ENCODE measurements around the gene NELL1. TPM values are rescaled to one million over a fixed set of nuclear protein-coding genes. Genes with fewer than 3 reads are reported as not detected.

Gene NELL1
- total RNA-seq, 1 experiment from 2014 or later = not detected

DNA sequence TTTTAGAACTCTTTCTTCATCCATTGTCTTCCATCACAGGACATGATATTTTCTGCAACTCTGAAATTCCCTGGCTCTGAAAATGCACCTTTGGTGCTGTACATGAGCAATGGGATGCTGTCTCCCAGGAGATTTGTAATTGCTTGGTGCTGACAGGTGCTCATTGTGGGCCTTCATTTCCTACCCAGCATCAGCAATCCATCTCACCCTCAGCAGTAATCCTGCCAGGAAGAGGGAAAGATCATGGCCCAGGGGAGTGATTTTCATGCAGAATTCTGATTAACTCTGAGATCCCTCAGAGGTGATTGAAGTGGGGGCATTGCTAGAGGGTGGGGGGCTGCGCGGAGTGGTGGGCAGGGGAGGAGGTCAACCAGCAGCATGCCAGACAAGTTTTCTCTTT, 651.7 kb downstream of the NELL1 start:
- no peak for DNase-seq (ENCODE audit: low spot score)

DNA sequence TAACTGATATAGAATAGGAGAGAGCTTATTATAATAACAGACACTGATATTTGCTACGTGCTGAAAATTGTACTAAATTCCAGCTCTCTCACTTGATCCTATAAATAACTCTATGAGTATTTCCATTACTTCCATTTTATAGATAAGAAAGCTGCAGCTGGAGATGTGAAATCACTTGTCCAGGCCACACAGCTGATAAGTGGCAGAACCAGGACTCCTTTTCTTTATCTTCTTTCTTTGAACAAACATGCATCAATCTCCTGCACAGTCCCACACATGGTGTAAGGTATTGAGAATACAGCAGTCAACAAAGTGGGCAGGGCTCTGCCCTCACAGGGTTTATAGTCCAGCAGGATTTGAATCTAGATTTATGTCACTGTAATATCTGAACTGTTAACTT, 652.1 kb downstream of the NELL1 start:
- no peak for DNase-seq (ENCODE audit: low spot score)

DNA sequence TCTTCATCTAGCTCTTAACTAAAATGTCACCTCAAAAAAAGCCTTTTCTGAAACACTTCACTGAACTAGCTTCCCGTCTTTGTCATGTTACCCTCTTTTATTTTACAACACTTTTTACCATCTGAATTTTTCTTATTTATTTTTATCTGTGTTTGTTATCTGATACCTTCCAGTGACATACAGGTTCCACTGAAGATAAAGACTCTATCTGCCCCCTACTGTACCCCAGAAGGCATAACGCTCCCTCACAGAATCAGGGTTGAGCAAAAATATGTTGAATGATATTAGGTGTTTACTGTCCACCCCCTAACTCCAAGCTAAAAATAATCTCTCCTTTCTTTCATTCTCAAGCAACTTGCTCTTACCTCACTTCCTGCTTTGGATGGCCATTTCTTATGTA, 654.2 kb downstream of the NELL1 start:
- peak; percentile 16 for DNase-seq (ENCODE audit: low spot score)

DNA sequence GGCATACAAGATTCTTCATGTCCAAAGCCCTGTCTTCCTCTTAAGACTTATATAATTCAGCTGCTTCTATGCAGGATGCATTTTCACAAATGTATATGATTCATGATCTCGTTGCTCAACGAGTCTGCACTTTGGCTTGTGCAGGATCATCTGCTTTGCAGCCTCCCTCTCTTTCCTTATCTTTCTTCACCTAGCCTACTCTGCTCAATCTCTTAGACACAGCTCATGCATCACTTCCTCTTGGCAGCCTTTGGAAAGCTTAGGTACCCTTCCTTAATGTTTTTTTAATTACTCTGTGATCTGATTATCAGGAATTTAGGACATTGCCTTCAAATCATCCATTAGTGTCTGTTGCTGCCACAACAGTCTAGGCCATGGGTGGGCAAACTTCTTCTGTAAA, 673.8 kb downstream of the NELL1 start:
- DNase-seq (ENCODE audit: low spot score) = no peak

DNA sequence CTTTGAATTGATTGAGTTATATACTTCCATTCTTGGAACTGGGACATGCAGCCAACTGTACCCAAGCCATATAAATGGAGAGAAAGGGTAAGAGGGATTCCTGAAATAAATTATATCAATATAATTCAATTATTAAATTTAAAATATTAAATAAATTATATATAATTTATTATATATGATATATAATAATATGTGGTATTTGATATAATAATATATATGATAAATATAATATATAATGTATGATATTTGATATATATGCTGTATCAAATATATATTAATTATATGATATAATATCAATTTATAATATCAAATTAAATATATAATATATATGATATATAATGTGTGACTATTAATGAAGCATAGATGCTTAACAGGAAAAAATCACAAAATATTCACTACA, 677.0 kb downstream of the NELL1 start:
- no peak for DNase-seq (ENCODE audit: low spot score)

DNA sequence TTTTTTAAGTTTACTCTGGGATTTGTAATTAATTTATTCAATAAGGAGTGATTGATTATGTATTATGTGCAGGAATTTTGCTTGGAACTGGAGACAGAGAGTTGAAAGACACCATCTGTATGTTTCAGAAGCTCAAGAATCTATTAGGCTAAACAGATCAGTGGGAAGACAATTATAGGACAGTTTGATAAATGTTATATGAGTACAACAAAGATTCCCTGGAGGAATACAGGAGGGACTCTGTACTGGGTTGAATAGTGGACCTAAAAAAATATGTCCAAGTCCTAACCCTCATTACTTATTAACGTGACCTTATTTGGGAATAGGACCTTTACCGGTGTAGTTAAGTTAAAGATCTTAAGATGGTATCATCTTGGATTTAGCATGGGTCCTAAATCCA, 681.2 kb downstream of the NELL1 start:
- DNase-seq (ENCODE audit: low spot score) = no peak

DNA sequence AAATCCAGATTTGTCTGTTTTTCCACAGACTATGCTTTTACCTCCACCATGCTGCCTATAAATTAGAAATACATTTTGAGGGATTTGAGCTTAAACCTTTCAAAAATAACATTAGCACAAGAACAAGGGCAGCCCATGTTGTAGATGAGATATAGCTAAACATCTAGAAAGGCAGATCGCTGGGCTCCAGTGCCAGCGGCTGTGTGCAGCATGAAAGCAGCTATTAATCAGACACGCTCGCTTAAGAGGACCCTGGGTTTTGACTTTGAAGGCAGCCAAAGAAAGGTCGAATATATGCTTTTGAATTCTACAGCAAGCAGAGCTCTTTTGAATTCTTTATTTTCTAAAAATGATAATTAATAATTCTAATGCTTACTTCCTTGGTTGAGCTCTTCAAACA, 684.0 kb downstream of the NELL1 start:
- no peak for DNase-seq (ENCODE audit: low spot score)

DNA sequence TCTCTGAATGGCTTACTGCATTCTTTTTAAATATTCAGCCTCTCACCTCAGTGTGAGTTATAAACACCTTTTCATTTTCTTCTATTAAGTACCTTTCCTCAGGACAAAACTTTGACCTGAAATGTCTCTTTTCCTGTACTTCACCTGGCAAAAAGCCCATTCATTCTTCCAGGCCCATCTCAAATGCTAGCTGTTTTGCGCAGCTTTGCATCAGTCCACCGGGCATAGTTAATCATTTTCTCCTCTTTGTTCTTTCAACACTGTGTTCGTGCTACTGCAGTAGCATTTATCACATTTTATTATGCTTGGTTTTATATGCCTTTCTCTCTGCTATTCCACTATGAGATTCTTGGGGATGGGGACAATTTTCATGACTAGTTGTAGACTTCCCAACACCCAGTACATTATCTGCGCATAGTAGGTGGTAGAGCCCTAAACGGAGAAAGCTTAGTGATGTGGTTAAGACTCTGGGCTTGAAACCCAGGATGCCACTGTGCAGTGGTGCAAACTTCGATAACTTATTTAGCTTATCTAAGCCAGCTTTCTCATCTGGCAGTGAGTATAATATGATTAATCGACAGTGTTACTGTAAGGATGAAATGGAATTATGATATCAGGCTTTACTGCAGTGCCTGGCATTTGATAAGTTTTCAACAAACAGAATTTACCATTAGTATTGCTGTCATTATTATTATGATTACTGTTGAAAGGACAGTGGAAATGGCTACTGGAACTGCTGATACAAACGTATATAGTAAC, 695.7 kb downstream of the NELL1 start:
- DNase-seq (ENCODE audit: low spot score) = no peak

DNA sequence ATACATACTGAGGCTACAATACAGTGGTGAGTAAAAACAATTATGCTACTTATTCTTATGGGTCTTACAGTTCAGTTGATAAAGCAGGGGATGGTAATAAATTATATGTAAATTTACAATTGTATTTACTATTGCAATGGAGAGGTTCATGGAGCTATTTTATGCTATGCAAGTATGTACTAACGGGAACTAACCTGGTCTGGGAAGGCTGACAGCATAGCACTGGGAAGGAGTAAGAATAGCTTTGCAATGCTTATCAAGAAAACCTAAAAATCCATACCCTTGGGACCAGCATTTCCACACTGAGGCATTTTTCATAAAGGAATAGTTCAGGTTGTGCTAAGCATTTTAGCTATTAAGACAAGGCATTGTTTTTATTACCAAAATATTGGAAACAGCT, 700.6 kb downstream of the NELL1 start:
- DNase-seq (ENCODE audit: low spot score) = no peak

DNA sequence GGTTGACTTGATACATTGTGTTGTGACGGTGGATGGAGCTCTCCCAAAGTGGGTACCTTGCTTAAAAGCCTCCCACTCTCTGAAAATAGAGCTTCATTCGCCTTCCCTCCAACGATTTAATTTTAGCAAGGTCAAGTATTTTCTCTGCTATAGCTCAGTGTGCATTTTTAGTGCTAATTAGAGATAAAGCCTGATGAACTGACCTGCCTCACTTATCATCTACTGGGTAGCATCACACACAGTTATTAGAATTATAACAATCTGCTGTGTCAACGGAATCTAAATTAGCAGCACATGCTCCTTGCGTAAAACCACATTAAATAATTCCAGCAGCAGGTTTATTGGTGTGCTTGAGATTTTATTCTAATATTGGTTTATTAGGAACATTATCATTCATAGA, 701.7 kb downstream of the NELL1 start:
- DNase-seq (ENCODE audit: low spot score) = no peak

DNA sequence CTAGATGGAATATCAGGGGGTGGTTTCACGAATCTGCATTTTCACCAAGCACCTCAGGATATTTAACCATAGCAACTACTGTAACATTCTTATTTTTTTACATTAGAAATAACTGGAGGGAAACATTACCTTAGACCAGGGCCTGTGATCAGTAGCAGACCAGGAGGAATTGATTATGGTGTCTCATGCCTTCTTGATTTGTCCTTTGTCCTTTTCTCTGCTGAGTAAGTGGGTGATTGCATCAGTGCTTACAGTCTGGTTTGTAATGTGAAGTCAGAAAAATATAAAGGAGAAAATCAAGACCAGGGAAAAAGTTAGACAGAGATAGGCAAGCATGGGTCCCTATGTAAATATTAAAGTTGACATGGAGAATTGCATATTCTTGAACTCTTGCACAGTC, 703.3 kb downstream of the NELL1 start:
- DNase-seq (ENCODE audit: low spot score) = no peak

DNA sequence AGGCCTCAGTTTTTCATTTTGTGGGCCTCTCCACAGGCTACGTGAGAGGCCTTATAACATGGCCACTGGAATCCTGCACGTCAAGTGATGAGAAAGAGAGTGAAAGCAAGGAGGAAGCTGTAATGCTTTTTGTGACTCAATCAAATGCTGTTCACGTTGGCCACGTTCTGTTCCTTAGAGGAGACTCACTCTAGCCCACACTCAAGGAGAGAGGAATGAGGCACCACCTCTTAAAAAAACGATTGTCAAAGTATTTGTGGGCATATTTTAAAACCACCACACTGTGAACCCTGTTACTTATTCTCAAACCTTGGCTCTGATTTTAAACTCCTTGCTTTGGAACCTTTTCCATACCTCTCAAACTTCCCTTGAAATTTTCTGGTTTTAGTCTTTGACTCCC, 705.0 kb downstream of the NELL1 start:
- no peak for DNase-seq (ENCODE audit: low spot score)

DNA sequence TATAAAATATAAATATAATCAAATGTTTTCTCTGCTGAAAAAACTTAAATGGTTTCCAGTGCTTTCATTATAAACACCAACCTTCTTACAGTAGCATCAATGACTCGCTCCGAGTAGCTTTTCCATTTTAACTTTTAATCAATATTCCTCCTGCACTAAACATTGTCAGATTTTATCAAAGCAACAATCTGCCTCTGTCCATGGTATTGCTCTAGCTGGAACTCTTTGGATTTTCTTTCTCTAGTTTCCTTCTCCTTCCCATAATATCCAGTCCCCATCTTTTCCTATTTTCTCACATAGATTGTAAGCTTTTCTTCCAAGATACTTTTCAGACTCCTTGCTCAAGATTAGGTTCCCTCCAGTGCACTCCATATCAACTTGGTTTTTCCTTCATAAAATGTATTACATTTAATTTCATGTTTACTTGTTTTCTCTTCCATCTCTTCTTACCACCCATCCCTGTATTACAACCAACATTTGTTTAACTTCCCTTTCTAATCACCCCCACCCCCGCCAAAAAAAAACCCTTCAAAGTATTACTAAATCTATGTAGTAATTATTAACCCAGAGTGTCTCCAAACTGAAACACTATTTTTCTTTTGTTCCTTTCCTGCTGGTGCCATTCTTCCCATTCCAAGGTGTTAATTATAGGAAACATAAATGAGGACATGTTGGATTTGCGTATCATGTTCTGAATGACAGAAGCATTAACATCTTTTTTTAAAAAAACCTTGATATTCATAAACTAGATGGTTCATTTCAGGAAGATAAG, 716.5 kb downstream of the NELL1 start:
- no peak for DNase-seq (ENCODE audit: low spot score)

DNA sequence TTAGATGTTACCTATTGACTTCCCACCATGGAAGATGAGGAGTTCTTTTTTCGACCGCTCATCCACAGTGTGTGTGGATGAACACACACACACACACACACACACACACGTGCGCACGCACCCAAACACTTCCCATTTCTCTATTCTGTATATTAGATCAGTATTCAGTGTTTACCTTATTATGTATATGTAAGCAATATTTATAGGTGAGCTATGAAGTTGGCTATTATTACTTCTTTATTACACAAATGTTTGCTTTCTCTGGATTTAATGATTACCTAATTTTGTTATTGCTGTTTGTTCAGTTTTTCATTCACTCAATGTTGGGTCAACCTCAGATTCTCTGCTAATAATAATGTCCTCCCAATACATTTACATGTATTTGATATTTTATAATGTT, 721.0 kb downstream of the NELL1 start:
- DNase-seq (ENCODE audit: low spot score) = no peak

DNA sequence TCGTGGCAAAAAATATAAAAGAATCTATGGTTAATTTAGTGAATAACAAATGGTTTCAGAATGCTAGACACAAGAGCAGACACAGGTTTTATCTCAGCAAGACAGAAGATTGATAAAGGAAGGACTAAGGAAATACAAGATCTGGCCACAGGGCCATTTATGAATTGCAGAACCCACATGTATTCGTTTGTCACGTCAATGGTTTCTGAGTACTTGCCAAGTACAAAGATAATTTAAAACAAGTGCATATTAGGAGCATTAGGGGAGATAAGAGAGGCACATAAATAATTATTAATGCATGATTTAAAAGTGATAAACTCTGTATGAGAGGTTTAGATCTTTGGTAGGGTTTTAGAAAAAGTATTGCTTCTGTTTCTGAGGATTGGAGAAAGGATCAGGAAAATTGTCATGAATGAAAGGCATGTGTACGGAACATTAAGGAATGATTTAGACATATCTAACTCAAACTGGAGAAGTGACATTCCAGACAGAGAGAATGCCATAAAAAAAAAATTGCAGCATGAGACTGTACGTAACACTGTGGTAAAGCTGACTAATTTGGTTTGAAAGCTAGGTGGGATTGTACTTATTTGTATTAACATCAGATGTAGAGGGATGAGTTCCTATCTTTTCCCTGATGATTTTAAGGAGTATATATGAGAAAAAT, 727.1 kb downstream of the NELL1 start:
- DNase-seq (ENCODE audit: low spot score) = no peak

DNA sequence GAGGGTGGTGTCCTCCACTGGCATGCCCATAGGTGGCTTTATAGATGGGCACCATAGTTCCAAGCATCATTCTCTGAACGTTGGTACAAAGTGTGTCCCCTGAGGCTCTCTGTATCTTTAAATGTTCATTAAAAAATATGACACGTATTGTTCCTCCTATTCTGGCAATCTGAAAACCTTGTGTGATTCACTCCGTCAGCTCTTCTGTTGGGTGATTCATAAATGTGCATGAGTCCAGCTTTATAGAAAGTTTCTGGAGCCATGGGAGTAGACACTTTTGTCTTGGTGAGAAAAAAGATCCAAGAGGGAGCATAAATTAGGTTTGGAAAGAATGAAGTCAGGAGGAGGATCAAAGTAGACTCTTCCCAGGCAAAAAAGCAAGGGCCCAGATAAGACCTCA, 728.8 kb downstream of the NELL1 start:
- DNase-seq (ENCODE audit: low spot score) = no peak

DNA sequence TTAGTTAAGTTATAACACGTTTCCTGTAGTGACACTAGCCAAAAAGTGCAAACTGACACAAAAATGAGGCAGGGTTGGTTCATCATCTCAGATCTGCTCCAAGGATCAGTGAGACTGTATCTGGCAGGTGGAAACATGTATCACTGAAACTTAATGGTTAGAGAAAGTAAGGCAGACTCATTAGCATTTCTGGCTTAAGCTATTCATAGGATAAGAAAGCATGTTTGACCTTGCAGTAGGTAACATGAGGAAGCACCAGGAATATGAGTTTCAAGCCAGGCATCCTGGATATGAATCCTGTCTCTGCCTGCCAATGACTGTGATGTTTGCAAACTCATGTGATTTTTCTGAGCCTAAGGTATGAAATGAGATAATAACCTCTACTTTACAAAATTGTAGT, 732.1 kb downstream of the NELL1 start:
- DNase-seq (ENCODE audit: low spot score) = no peak

DNA sequence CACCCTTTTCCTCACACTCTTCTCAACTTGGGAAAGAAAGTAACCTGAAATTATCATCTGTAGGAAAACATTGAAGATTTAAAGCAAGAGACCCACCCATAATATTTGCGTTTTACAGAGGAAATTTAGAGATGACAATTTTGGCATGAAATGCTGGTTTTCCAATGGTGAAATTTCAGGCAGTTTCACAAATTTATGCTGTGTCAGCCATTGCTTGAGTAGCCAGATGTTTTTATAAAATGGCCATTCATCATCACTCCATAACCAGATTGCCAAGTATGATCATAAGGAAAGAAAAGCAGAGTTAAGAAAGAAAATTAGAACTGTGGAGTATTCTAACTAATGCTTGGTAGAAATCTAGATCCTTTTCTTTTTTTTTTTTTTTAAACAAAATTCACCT, 732.9 kb downstream of the NELL1 start:
- no peak for DNase-seq (ENCODE audit: low spot score)

DNA sequence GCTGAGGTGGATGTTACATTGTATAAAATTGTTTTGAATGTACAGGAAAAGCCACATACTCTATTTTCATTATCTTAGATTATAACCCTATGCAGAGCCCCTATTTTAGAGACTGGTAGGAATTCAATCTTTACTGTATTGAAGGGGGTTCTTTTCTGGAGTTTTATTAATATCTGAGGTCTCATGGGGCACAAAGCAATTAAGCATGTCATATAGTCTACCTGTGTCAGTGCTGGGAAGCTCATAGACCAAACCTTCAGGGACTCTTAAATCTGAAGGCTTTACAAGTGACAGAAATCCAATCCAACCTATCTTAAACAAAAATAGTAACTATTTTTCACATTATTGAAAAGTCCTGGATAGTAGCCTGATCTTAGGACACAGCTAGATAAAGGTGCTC, 733.7 kb downstream of the NELL1 start:
- no peak for DNase-seq (ENCODE audit: low spot score)

DNA sequence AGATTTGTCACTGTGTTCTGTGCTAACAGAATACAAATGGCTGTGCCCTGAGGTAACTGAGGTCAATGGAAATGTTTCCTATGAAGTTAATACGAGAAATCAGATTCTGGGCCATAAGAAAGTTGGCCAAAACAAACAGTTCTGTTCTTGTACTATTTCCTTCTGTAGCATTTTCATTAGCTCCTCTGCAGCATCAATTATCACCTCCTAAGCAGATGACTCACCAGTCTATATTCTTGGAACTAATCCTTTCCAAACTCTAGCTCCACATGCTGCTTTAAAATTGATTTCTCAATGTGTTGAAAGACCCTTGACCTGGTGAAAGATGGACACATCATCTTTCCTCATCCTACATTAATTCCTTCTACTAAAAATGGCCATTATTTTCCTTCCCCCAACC, 736.0 kb downstream of the NELL1 start:
- no peak for DNase-seq (ENCODE audit: low spot score)

DNA sequence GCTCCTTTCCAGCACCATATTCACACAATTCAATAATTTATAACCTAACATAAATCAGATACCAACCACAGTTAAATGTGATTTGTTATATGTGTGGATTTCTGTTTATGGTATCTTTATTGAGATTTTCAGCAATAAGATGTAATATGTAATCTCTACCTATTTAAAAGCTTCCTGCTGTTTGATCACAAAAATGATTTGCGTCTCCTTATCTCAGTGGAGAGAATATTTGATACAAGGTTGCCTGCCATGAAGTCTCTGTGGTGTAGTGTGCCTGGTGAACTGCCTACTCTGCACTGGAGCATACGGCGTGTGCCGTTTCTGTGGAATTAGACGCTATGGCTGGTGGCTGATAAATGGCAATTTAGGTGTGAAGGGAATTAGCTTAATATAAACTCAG, 741.1 kb downstream of the NELL1 start:
- no peak for DNase-seq (ENCODE audit: low spot score)

DNA sequence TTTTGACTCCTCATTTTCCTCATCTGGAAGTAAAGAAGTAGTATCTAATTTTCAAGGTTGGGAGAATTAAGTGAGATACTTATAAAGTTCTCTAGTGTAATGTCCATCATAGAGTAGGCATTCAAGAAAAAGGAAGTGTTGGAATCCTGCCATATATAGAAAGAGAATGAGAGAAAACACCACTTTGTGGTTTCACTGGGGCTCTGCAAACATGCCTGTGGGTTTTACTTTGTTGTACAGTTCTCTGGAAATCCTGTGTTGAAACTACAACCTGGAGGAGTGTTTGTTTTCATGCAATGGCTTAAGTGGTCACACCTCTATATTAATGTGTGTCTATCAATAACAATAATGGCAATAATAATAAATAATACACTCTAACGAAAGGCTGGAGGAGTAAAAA, 741.7 kb downstream of the NELL1 start:
- peak; percentile 16 for DNase-seq (ENCODE audit: low spot score)

DNA sequence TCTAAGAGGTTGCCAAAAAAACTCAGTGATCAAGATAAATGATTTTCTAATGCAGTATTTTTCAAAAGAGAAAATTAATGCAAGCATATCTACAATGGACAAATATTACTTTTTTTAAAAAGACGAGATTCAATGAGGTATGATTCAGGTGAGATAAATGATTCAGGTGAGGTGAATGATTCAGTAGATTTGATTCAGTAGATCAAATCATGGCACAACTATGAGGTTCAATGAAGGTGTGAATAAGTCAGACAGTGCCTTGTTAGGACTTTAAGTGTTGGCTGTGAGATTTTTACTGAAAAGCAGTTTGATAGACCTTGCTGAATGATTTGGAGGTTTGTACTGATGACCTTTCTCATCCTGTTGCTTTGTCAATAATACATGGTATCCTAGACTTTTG, 742.2 kb downstream of the NELL1 start:
- DNase-seq (ENCODE audit: low spot score) = no peak
